GM18519 (cell line): ENCODE measurements around the gene GYG1.
"Not testable (repeated sequence)": the region's sequence is repeated elsewhere in the genome, so short reads cannot be mapped to it uniquely, and the experiment has no call there.

Experiments used
- ATAC-seq: cut with Tn5 transposase; IDR thresholded peaks from one replicate; pipeline ENCODE4 v1.9.1; 2021; ENCODE audit warnings: mild to moderate bottlenecking, moderate library complexity; ENCODE audit not compliant: unreplicated experiment, low FRiP score

The GYG1 gene

GRCh38 chr3:148981273-148981672 lies 10.1 kb upstream of the GYG1 start:
- ATAC-seq, result no peak

- ATAC-seq, result not testable (repeated sequence)
Measured at GRCh38 chr3:148987551-148987950, 3.8 kb upstream of the GYG1 start.

- no peak for ATAC-seq
Measured at GRCh38 chr3:148990236-148990635, 1.1 kb upstream of the GYG1 start.

GRCh38 chr3:148992027-148992634 lies 791 bp downstream of the GYG1 start:
- peak; percentile 16 for ATAC-seq

- no peak for ATAC-seq
Measured at GRCh38 chr3:148992635-148993255, 1.4 kb downstream of the GYG1 start.

- no peak for ATAC-seq
Measured at GRCh38 chr3:148997623-148998022, 6.3 kb downstream of the GYG1 start.

GRCh38 chr3:148998297-148998696 lies 7.0 kb downstream of the GYG1 start:
- ATAC-seq, result no peak

- peak; percentile 44 for ATAC-seq
Measured at GRCh38 chr3:148998715-148999423, 7.5 kb downstream of the GYG1 start.

- no peak for ATAC-seq
Measured at GRCh38 chr3:148999806-149000205, 8.5 kb downstream of the GYG1 start.

GRCh38 chr3:149000206-149000745 lies 8.9 kb downstream of the GYG1 start:
- no peak for ATAC-seq

- no peak for ATAC-seq
Measured at GRCh38 chr3:149001727-149002126, 10.4 kb downstream of the GYG1 start.

- peak; percentile 69 for ATAC-seq
Measured at GRCh38 chr3:149003653-149004305, 12.4 kb downstream of the GYG1 start.

GRCh38 chr3:149004622-149005021 lies 13.3 kb downstream of the GYG1 start:
- ATAC-seq, result no peak

GRCh38 chr3:149005416-149005815 lies 14.1 kb downstream of the GYG1 start:
- ATAC-seq, result no peak

GRCh38 chr3:149007567-149008257 lies 16.4 kb downstream of the GYG1 start:
- no peak for ATAC-seq

- ATAC-seq, result peak; percentile 75
Measured at GRCh38 chr3:149009732-149010131, 18.4 kb downstream of the GYG1 start.

- ATAC-seq, result no peak
Measured at GRCh38 chr3:149010504-149010951, 19.2 kb downstream of the GYG1 start.

- ATAC-seq, result no peak
Measured at GRCh38 chr3:149010966-149011365, 19.6 kb downstream of the GYG1 start.

GRCh38 chr3:149011676-149012075 lies 20.3 kb downstream of the GYG1 start:
- ATAC-seq, result no peak

- no peak for ATAC-seq
Measured at GRCh38 chr3:149013726-149014125, 22.4 kb downstream of the GYG1 start.
